CD4-positive, CD25-positive, alpha-beta regulatory T cell (primary cell): Measurements from ENCODE around the gene AGBL1. TPM values are rescaled to one million over a fixed set of nuclear protein-coding genes. Genes with fewer than 3 reads are reported as not detected.

Experiments used
- ATAC-seq, 2 donors: fragments of 150-1000 bp; cut with Tn5 transposase; one replicate each; pipeline ENCODE4 v1.10.0; 2021; ENCODE audit warnings: low read depth in 2 of 2, moderate number of reproducible peaks in 2 of 2, moderate library complexity in 1 of 2
- DNase-seq, 3 donors: peaks; one replicate each; pipeline versions ENCODE4 v3.0.0 to v3.0.0-alpha.2; 2012 to 2022; ENCODE audit warnings: mixed read lengths in 1 of 3
- H3K27ac ChIP-seq: one replicate; pipeline ENCODE4 v1.7.0; 2013; ENCODE audit warnings: mild to moderate bottlenecking, low read length; ENCODE audit not compliant: insufficient read depth, poor library complexity, severe bottlenecking
- H3K27me3 ChIP-seq: one replicate; pipeline ENCODE4 v1.7.0; 2013; ENCODE audit warnings: low read length; ENCODE audit not compliant: control insufficient read depth, insufficient read depth
- H3K36me3 ChIP-seq: one replicate; pipeline ENCODE4 v1.7.0; 2013; ENCODE audit warnings: mild to moderate bottlenecking, low read length, moderate library complexity; ENCODE audit not compliant: control insufficient read depth, insufficient read depth
- H3K4me1 ChIP-seq: 2 replicates; pipeline ENCODE4 v1.7.0; 2013; ENCODE audit warnings: mild to moderate bottlenecking, low read length; ENCODE audit not compliant: insufficient read depth, control insufficient read depth, poor library complexity, severe bottlenecking
- H3K4me3 ChIP-seq: one replicate; pipeline ENCODE4 v1.7.0; 2013; ENCODE audit warnings: low read depth, mild to moderate bottlenecking, low read length, moderate library complexity
- H3K9me3 ChIP-seq, 2 experiments: 1 replicate in 1 of 2; 2 replicates in 1 of 2; pipeline ENCODE4 v1.7.0; 2013; ENCODE audit warnings: low read length in 2 of 2, mild to moderate bottlenecking in 1 of 2, moderate library complexity in 1 of 2; ENCODE audit not compliant: control insufficient read depth in 2 of 2
- H3K27ac Mint-ChIP-seq, 3 donors: one replicate each; pipeline ENCODE4 v1.8.0; 2020 to 2022; ENCODE audit warnings: mild to moderate bottlenecking in 3 of 3, mixed read lengths in 3 of 3, moderate library complexity in 2 of 3
- H3K27me3 Mint-ChIP-seq: one replicate; pipeline ENCODE4 v1.8.0; 2022; ENCODE audit warnings: mild to moderate bottlenecking, mixed read lengths
- H3K36me3 Mint-ChIP-seq: one replicate; pipeline ENCODE4 v1.8.0; 2020; ENCODE audit warnings: mixed read lengths
- H3K4me1 Mint-ChIP-seq, 4 donors: one replicate each; pipeline ENCODE4 v1.8.0; 2020 to 2022; ENCODE audit warnings: mixed read lengths in 4 of 4, mild to moderate bottlenecking in 1 of 4
- H3K4me3 Mint-ChIP-seq, 4 donors: one replicate each; pipeline ENCODE4 v1.8.0; 2020 to 2022; ENCODE audit warnings: mild to moderate bottlenecking in 4 of 4, mixed read lengths in 4 of 4, moderate library complexity in 3 of 4
- H3K9me3 Mint-ChIP-seq, 7 donors: one replicate each; pipeline ENCODE4 v1.8.0; 2020 to 2022; ENCODE audit warnings: mixed read lengths in 7 of 7, mild to moderate bottlenecking in 3 of 7, moderate library complexity in 2 of 7
- polyA plus RNA-seq, 4 donors: library from polyadenylated mRNA; unstranded; fragments of 300-500 nt; fragmentation: Illumina TruSeq; gene quantifications; one replicate each; pipeline ENCODE4 v1.2.3, GENCODE V29; 2021
- total RNA-seq: library from RNA; stranded (reverse); gene quantifications from one replicate; pipeline ENCODE4 v1.2.3, GENCODE V29; 2022

The AGBL1 gene
- total and polyA plus RNA-seq, 5 donors from 2014 or later: not detected

- no peaks in the 10 kb centered on the region for H3K36me3 ChIP-seq
- Mint-ChIP-seq H3K4me1 (no peaks in the 10 kb centered on the region), H3K9me3 (peaks cover 0 to 9% (median 3%) of the 10 kb centered on the region in 7 donors), H3K27ac (no peak overlapping the region), H3K36me3 (no peaks in the 10 kb centered on the region), H3K27me3 (peaks cover 19% of the 10 kb centered on the region), H3K4me3 (no peak overlapping the region)
- ATAC-seq: no peak
- no peaks in the 10 kb centered on the region for H3K4me1 ChIP-seq
- H3K27me3 ChIP-seq: no peaks in the 10 kb centered on the region
- H3K27ac ChIP-seq: no peak overlapping the region
- DNase-seq: no peak
- no peaks in the 10 kb centered on the region for H3K9me3 ChIP-seq
- H3K4me3 ChIP-seq: no peak overlapping the region
Observed at GRCh38 chr15:86591158-86591557, 511.5 kb downstream of the AGBL1 start.

- no peak overlapping the region for H3K27ac Mint-ChIP-seq
- no peak for ATAC-seq
- no peaks in the 10 kb centered on the region for H3K4me1 Mint-ChIP-seq
- no peaks in the 10 kb centered on the region for H3K36me3 Mint-ChIP-seq
- H3K27me3 Mint-ChIP-seq: peaks cover 19% of the 10 kb centered on the region
- peaks cover 0 to 9% (median 4%) of the 10 kb centered on the region in 7 donors for H3K9me3 Mint-ChIP-seq
- Histone ChIP-seq H3K36me3 (no peaks in the 10 kb centered on the region), H3K4me1 (no peaks in the 10 kb centered on the region), H3K9me3 (no peaks in the 10 kb centered on the region), H3K27me3 (no peaks in the 10 kb centered on the region), H3K27ac (no peak overlapping the region), H3K4me3 (no peak overlapping the region)
- DNase-seq: no peak
- no peak overlapping the region for H3K4me3 Mint-ChIP-seq
Observed at GRCh38 chr15:86591994-86592735, 512.5 kb downstream of the AGBL1 start.

- H3K27me3 Mint-ChIP-seq: peaks cover 23% of the 10 kb centered on the region
- H3K4me3 Mint-ChIP-seq: no peak overlapping the region
- Histone ChIP-seq H3K9me3 (no peaks in the 10 kb centered on the region), H3K27me3 (no peaks in the 10 kb centered on the region), H3K4me1 (no peaks in the 10 kb centered on the region), H3K36me3 (no peaks in the 10 kb centered on the region), H3K4me3 (no peak overlapping the region), H3K27ac (no peak overlapping the region)
- no peaks in the 10 kb centered on the region for H3K36me3 Mint-ChIP-seq
- H3K27ac Mint-ChIP-seq: no peak overlapping the region
- H3K4me1 Mint-ChIP-seq: no peaks in the 10 kb centered on the region
- DNase-seq (no peak), ATAC-seq (no peak)
- peaks cover 0 to 9% (median 5%) of the 10 kb centered on the region in 7 donors for H3K9me3 Mint-ChIP-seq
Observed at GRCh38 chr15:86595741-86596140, 516.1 kb downstream of the AGBL1 start.

- Mint-ChIP-seq H3K27ac (no peak overlapping the region), H3K4me1 (no peaks in the 10 kb centered on the region), H3K4me3 (no peak overlapping the region), H3K36me3 (no peaks in the 10 kb centered on the region), H3K9me3 (peaks cover 0 to 5% (median 0%) of the 10 kb centered on the region in 7 donors), H3K27me3 (peaks cover 13% of the 10 kb centered on the region)
- H3K36me3 ChIP-seq: no peaks in the 10 kb centered on the region
- H3K27ac ChIP-seq: no peak overlapping the region
- ATAC-seq: no peak
- no peaks in the 10 kb centered on the region for H3K9me3 ChIP-seq
- no peaks in the 10 kb centered on the region for H3K27me3 ChIP-seq
- no peak for DNase-seq
- H3K4me3 ChIP-seq: no peak overlapping the region
- no peaks in the 10 kb centered on the region for H3K4me1 ChIP-seq
Observed at GRCh38 chr15:86603466-86603865, 523.8 kb downstream of the AGBL1 start.

GRCh38 chr15:86608461-86609205 lies 529.0 kb downstream of the AGBL1 start:
- H3K9me3 ChIP-seq: no peaks in the 10 kb centered on the region
- peaks cover 12% of the 10 kb centered on the region for H3K4me1 ChIP-seq
- Mint-ChIP-seq H3K36me3 (no peaks in the 10 kb centered on the region), H3K4me1 (peaks cover 8 to 29% (median 14%) of the 10 kb centered on the region in 4 donors), H3K9me3 (peaks cover 0 to 6% (median 0%) of the 10 kb centered on the region in 7 donors), H3K27ac (peak overlapping the region in 1 of 3 donors; percentile 32), H3K27me3 (peaks cover 22% of the 10 kb centered on the region), H3K4me3 (no peak overlapping the region)
- no peak overlapping the region for H3K27ac ChIP-seq
- DNase-seq (no peak), ATAC-seq (no peak)
- no peaks in the 10 kb centered on the region for H3K36me3 ChIP-seq
- no peak overlapping the region for H3K4me3 ChIP-seq
- H3K27me3 ChIP-seq: no peaks in the 10 kb centered on the region

GRCh38 chr15:86609275-86609674 lies 529.6 kb downstream of the AGBL1 start:
- Histone ChIP-seq H3K9me3 (no peaks in the 10 kb centered on the region), H3K4me1 (peaks cover 12% of the 10 kb centered on the region), H3K27ac (no peak overlapping the region), H3K27me3 (no peaks in the 10 kb centered on the region), H3K36me3 (no peaks in the 10 kb centered on the region), H3K4me3 (no peak overlapping the region)
- ATAC-seq: no peak
- Mint-ChIP-seq H3K36me3 (no peaks in the 10 kb centered on the region), H3K4me3 (no peak overlapping the region), H3K9me3 (peaks cover 0 to 6% (median 0%) of the 10 kb centered on the region in 7 donors), H3K27me3 (peaks cover 22% of the 10 kb centered on the region), H3K27ac (peak overlapping the region in 1 of 3 donors; percentile 32), H3K4me1 (peaks cover 8 to 33% (median 14%) of the 10 kb centered on the region in 4 donors)
- DNase-seq: no peak

- Mint-ChIP-seq H3K9me3 (peaks cover 0 to 7% (median 0%) of the 10 kb centered on the region in 7 donors), H3K4me3 (no peak overlapping the region), H3K36me3 (no peaks in the 10 kb centered on the region), H3K27me3 (peaks cover 22% of the 10 kb centered on the region), H3K27ac (no peak overlapping the region), H3K4me1 (peaks cover 9 to 41% (median 19%) of the 10 kb centered on the region in 4 donors)
- ATAC-seq (no peak), DNase-seq (no peak)
- H3K4me1 ChIP-seq: peaks cover 19% of the 10 kb centered on the region
- H3K27ac ChIP-seq: no peak overlapping the region
- no peaks in the 10 kb centered on the region for H3K9me3 ChIP-seq
- H3K36me3 ChIP-seq: no peaks in the 10 kb centered on the region
- H3K4me3 ChIP-seq: no peak overlapping the region
- no peaks in the 10 kb centered on the region for H3K27me3 ChIP-seq
Observed at GRCh38 chr15:86610038-86610437, 530.4 kb downstream of the AGBL1 start.
